PFSK-1 (cell line): ENCODE measurements around the gene WIPF3.

Experiments
- FOXP2 ChIP-seq: optimal IDR thresholded peaks from 2 replicates; pipeline ENCODE3; 2011; ENCODE audit warnings: borderline replicate concordance, control low read depth, inconsistent platforms; ENCODE audit not compliant: insufficient read depth; ENCODE audit errors: extremely low read length, extremely low read depth
- POLR2AphosphoS5 ChIP-seq: IDR thresholded peaks from 2 replicates; pipeline ENCODE4 v1.6.1; 2012; ENCODE audit warnings: low read depth, mild to moderate bottlenecking, control low read depth, low read length, moderate library complexity
- SIN3A ChIP-seq: IDR thresholded peaks from 2 replicates; pipeline ENCODE4 v1.6.1; 2012; ENCODE audit warnings: mild to moderate bottlenecking, low read length, moderate library complexity, borderline replicate concordance; ENCODE audit not compliant: insufficient read depth
- TAF1 ChIP-seq: IDR thresholded peaks from 2 replicates; pipeline ENCODE4 v1.6.1; 2012; ENCODE audit warnings: low read length, control low read depth, borderline replicate concordance; ENCODE audit not compliant: insufficient read depth
- TF ChIP-seq, protein P1 (sequence below), 2 experiments: IDR thresholded peaks; 2 replicates each; pipeline versions ENCODE4 v1.6.1 to v1.8.0; 2011 to 2012; ENCODE audit warnings: low read depth in 2 of 2, low read length in 2 of 2, control low read depth in 1 of 2, inconsistent platforms in 1 of 2, mild to moderate bottlenecking in 1 of 2, moderate library complexity in 1 of 2; ENCODE audit not compliant: insufficient read depth in 1 of 2

The WIPF3 gene

DNA sequence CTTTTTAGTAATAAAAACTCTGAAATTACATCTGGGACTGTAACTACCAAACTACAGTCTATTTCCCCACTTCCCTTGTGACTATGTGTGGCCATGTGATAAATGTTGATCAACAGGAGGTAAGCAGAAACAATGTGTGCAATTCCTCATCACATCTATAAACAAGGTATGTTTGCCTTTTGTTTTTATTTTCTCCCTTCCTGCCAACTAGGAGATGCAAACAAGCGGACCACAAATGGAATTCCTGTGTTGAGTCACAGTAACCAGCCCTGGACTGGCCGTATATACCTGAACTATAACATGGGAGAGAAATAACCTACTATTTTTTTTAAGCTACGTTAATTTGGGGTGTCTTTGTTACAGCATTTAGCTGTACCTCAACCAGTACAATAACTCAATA is 130.8 kb downstream of the WIPF3 start:
- TF ChIP-seq, protein P1, sequence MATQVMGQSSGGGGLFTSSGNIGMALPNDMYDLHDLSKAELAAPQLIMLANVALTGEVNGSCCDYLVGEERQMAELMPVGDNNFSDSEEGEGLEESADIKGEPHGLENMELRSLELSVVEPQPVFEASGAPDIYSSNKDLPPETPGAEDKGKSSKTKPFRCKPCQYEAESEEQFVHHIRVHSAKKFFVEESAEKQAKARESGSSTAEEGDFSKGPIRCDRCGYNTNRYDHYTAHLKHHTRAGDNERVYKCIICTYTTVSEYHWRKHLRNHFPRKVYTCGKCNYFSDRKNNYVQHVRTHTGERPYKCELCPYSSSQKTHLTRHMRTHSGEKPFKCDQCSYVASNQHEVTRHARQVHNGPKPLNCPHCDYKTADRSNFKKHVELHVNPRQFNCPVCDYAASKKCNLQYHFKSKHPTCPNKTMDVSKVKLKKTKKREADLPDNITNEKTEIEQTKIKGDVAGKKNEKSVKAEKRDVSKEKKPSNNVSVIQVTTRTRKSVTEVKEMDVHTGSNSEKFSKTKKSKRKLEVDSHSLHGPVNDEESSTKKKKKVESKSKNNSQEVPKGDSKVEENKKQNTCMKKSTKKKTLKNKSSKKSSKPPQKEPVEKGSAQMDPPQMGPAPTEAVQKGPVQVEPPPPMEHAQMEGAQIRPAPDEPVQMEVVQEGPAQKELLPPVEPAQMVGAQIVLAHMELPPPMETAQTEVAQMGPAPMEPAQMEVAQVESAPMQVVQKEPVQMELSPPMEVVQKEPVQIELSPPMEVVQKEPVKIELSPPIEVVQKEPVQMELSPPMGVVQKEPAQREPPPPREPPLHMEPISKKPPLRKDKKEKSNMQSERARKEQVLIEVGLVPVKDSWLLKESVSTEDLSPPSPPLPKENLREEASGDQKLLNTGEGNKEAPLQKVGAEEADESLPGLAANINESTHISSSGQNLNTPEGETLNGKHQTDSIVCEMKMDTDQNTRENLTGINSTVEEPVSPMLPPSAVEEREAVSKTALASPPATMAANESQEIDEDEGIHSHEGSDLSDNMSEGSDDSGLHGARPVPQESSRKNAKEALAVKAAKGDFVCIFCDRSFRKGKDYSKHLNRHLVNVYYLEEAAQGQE (IDR thresholded peaks at IDR 0.05; ENCODE audit: insufficient read depth in 1 of 2, low read depth in 2 of 2, low read length in 2 of 2), result no peak
- TF ChIP-seq TAF1 (no peak), FOXP2 (no peak), SIN3A (no peak), POLR2AphosphoS5 (no peak)

DNA sequence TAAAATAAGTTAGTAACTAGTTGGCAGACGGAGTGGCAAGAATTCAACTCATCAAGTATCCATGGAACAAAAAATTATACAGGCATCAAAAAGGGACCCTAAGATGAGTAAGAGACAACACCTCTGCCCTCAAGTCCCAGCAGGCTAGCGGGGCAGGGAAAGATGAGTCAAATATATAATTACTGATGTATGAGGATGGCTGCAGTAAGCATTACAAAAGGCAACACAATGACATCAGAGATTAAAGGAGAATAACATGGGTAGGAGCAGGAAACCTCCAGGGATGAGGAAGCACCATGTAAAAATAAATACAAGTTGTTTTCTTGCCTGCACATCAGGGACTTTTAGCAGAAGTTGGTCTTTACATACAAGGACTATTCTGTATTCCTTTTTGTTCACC is 133.9 kb downstream of the WIPF3 start:
- TF ChIP-seq, protein P1 (IDR thresholded peaks at IDR 0.05; ENCODE audit: insufficient read depth in 1 of 2, low read depth in 2 of 2, low read length in 2 of 2), result no peak
- no peak for TF ChIP-seq POLR2AphosphoS5
- TF ChIP-seq FOXP2, result no peak
- TF ChIP-seq SIN3A, result no peak
- TF ChIP-seq TAF1, result no peak

DNA sequence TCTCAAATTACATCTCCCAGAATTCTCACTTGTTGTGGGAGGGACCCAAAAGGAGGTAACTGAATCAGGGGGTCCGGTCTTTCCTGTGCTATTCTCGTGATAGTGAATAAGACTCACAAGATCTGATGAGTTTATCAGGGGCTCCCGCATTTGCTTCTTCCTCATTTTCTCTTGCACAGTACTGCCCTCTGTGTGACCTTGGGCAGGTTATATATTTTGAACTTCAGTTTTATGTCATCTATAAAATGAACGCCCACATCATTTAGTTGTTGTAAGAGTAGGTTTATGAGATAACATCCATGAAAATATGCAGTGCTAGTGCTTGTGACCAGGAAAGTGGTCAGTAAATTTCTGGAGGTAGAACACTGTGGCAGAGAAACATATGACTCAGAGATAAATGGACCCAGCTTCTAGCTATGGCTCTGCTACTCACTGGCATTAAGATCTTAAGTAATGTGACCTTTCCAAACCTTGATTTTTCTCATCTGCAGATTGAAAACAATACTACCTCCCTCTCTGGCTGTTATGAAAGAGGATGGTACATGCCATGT is 139.0 kb downstream of the WIPF3 start:
- no peak for TF ChIP-seq POLR2AphosphoS5

DNA sequence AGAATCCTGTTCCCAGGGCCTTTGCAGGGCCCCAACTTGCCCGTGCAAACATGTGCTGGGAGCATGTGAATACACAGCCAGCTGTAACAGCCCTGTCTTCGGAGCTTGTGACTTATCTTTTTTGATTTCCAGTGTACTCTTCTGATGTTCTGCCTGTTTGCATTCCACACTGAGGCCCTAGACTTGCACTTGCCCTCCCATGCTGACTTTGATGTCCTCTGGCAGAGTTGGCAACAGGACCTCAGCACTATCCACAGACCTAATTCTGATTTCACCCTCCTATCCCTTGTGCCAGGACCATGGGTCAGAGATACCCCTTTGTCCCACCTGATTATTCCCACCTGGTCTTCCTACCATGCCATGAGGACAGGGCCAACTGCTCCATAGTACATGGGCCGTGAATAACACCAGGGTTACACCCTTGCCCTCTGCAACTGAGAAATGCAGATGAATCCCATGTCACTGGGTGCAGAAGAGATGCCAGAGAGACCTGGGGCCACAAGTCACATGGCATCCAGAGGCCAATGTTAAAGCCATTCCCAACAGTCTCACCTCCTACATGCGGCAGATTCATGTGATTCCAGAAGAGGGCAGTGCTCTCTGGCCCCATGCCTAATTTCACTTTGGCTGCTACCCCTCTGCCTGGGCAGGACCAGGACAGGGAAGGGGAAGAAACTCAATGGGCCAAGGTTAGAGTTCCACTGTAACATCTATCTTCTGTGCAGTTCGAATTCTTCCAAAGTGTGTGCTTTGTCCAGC is 140.3 kb downstream of the WIPF3 start:
- TF ChIP-seq SIN3A (no peak), FOXP2 (no peak), POLR2AphosphoS5 (no peak), TAF1 (no peak)
- TF ChIP-seq, protein P1 (IDR thresholded peaks at IDR 0.05; ENCODE audit: insufficient read depth in 1 of 2, low read depth in 2 of 2, low read length in 2 of 2), result no peak

DNA sequence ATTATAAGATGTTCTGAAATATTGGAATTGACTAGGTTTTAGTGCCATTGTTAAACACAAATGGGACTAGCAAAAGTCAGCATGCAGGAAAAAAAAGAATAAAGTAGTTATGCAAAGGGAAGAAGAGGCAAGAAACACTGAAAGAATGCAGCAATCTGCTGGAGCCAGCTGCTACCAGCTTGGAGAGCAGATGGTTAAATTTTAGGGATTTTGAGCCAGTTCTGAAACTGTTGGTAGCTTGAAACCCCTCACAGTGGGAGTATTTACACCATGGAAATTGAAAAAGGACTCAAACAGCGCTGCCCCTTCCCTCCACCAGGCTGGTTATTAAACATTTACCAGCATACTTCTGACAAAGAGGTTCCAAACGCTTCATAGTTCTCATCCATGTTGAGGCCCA is 142.3 kb downstream of the WIPF3 start:
- TF ChIP-seq SIN3A (no peak), POLR2AphosphoS5 (no peak), FOXP2 (no peak), TAF1 (no peak)
- TF ChIP-seq, protein P1 (IDR thresholded peaks at IDR 0.05; ENCODE audit: insufficient read depth in 1 of 2, low read depth in 2 of 2, low read length in 2 of 2), result no peak
